BE2C (cell line): Measurements from ENCODE around the gene C1orf198.

Source experiments
- DNase-seq: peaks from one replicate; pipeline ENCODE4 v3.0.0-alpha.2; 2020
- H3K27me3 ChIP-seq: fragments of 250-450 bp; sonication (Bioruptor Pico); 2 replicates; pipeline ENCODE4 v1.5.1; 2020; ENCODE audit warnings: mild to moderate bottlenecking
- H3K36me3 ChIP-seq: fragments of 250-450 bp; sonication (Bioruptor Pico); 2 replicates; pipeline ENCODE4 v1.5.1; 2020; ENCODE audit warnings: mild to moderate bottlenecking
- H3K4me1 ChIP-seq: fragments of 250-450 bp; sonication (Bioruptor Pico); 2 replicates; pipeline ENCODE4 v1.5.1; 2020
- H3K4me3 ChIP-seq: 2 replicates; pipeline ENCODE4 v1.5.1; 2011; ENCODE audit warnings: low read depth, low read length
- H3K9me3 ChIP-seq: fragments of 250-450 bp; sonication (Bioruptor Pico); 2 replicates; pipeline ENCODE4 v1.5.1; 2020
- CTCF ChIP-seq: IDR thresholded peaks from 2 replicates; pipeline ENCODE4 v1.5.1; 2012; ENCODE audit warnings: mild to moderate bottlenecking, low read depth, low read length

The C1orf198 gene

DNA sequence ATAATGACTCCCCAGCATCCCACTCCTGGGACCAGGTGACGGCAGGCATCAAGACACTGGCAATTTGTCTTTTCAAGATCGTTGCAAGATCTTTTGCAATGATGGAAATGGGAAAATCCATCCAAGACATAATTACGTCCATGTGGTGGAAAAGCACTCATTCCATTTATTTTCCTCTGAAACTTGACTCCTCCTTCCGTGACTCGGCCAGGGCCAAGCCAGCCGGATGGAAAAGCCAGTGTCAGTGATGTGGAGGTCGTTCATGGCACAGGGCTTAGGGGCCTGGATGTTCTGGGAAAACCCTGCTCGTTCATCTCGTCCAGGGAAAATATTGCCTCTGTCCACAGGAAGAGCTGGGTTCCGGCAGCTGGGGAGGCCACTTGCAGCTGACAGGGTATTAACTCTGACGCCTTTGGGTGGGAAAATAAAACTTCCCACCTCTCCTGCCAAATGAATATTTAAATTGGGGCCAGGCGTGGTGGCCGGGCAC lies 46.2 kb downstream of the C1orf198 start:
- peaks cover 6% of the 10 kb centered on the region for H3K4me1 ChIP-seq
- no peak overlapping the region for H3K4me3 ChIP-seq
- DNase-seq, result no peak
- no peaks in the 10 kb centered on the region for H3K36me3 ChIP-seq
- no peaks in the 10 kb centered on the region for H3K27me3 ChIP-seq
- TF ChIP-seq CTCF, result no peak
- no peaks in the 10 kb centered on the region for H3K9me3 ChIP-seq

DNA sequence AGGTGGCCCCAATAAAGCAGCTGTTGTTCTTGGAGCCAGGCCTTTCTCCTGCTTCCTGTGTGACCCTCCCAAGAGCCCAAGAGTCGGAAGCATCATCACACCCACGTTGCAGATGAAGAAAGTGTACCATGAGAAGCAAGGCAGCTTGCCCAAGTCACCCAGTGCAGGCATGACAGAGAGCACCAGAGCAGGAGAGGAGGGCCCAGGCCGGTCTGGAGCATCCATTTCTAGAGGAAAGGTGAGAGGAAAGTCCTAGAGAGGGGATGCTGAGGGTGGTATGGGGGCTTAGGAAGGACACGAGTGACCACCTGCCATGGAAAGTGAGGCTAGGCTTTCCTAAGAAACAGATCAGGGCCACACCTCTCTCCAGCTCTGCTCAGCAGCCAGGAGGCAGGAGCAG lies 47.0 kb downstream of the C1orf198 start:
- Histone ChIP-seq H3K4me1 (peaks cover 6% of the 10 kb centered on the region), H3K36me3 (no peaks in the 10 kb centered on the region), H3K4me3 (no peak overlapping the region), H3K9me3 (no peaks in the 10 kb centered on the region), H3K27me3 (no peaks in the 10 kb centered on the region)
- no peak for TF ChIP-seq CTCF
- no peak for DNase-seq

DNA sequence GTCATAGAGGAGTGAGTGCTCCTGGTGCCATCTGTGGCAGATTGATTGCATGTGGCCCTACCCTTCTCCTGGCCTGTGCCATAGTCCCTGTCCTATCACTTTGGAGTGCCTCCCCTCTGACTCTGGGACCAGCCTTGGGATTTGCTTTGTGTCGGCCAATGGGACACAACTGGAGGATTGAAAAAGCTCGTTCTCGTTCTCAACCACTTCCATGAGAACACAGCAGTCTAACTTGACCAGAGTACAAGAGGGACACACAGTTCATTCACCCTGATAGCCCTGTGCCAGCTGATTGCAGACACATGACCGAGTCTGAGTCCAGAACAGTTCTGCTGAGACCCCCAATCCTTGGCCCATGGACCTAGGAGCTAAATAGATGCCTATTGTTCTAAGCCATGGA lies 47.8 kb downstream of the C1orf198 start:
- TF ChIP-seq CTCF, result no peak
- Histone ChIP-seq H3K9me3 (no peaks in the 10 kb centered on the region), H3K36me3 (no peaks in the 10 kb centered on the region), H3K4me1 (peaks cover 6% of the 10 kb centered on the region), H3K27me3 (no peaks in the 10 kb centered on the region), H3K4me3 (no peak overlapping the region)
- no peak for DNase-seq

GRCh38 chr1:230819976-230820375 lies 48.3 kb downstream of the C1orf198 start:
- H3K4me1 ChIP-seq, result peaks cover 6% of the 10 kb centered on the region

GRCh38 chr1:230818901-230819300 lies 49.4 kb downstream of the C1orf198 start:
- no peaks in the 10 kb centered on the region for H3K9me3 ChIP-seq
- no peak overlapping the region for H3K4me3 ChIP-seq
- no peak for TF ChIP-seq CTCF
- no peak for DNase-seq
- no peaks in the 10 kb centered on the region for H3K4me1 ChIP-seq
- no peaks in the 10 kb centered on the region for H3K27me3 ChIP-seq
- no peaks in the 10 kb centered on the region for H3K36me3 ChIP-seq

More at GRCh38 chr1:230819976-230820375, 48.3 kb downstream of the C1orf198 start:
- TF ChIP-seq CTCF, result no peak
- Histone ChIP-seq H3K36me3 (no peaks in the 10 kb centered on the region), H3K4me3 (no peak overlapping the region), H3K9me3 (no peaks in the 10 kb centered on the region), H3K27me3 (no peaks in the 10 kb centered on the region)
- DNase-seq, result no peak

GRCh38 chr1:230818367-230818766 lies 50.0 kb downstream of the C1orf198 start:
- H3K36me3 ChIP-seq, result no peaks in the 10 kb centered on the region
- no peak for TF ChIP-seq CTCF
- no peaks in the 10 kb centered on the region for H3K27me3 ChIP-seq
- H3K4me1 ChIP-seq, result no peaks in the 10 kb centered on the region
- no peak overlapping the region for H3K4me3 ChIP-seq
- no peak for DNase-seq
- no peaks in the 10 kb centered on the region for H3K9me3 ChIP-seq
